Aorta (tissue), 5 donors: Measurements from ENCODE around the gene COBL. TPM values are rescaled to one million over a fixed set of nuclear protein-coding genes. Genes with fewer than 3 reads are reported as not detected.

Experiments
- ATAC-seq: fragments of 200-7000 bp; cut with Tn5 transposase; one replicate; pipeline ENCODE4 v1.9.1; 2022; ENCODE audit warnings: moderate library complexity; ENCODE audit not compliant: low FRiP score
- DNase-seq, 2 donors: peaks; one replicate each; pipeline ENCODE4 v3.0.0-alpha.2; 2020
- H3K27ac ChIP-seq, 2 donors: one replicate each; pipeline ENCODE4 v1.5.1; 2013; ENCODE audit warnings: low read length in 2 of 2, mild to moderate bottlenecking in 2 of 2, moderate library complexity in 2 of 2, control low read depth in 1 of 2, inconsistent platforms in 1 of 2, low read depth in 1 of 2
- H3K27me3 ChIP-seq, 2 donors: one replicate each; pipeline ENCODE4 v1.6.1; 2013; ENCODE audit warnings: control low read depth in 1 of 2, low read length in 1 of 2, mild to moderate bottlenecking in 1 of 2, moderate library complexity in 1 of 2; ENCODE audit not compliant: insufficient read depth in 2 of 2, control insufficient read depth in 1 of 2
- H3K36me3 ChIP-seq, 2 donors: one replicate each; pipeline ENCODE4 v1.6.1; 2013; ENCODE audit warnings: control low read depth in 1 of 2, low read length in 1 of 2, mild to moderate bottlenecking in 1 of 2; ENCODE audit not compliant: insufficient read depth in 2 of 2, control insufficient read depth in 1 of 2
- H3K4me1 ChIP-seq, 2 donors: one replicate each; pipeline ENCODE4 v1.6.1; 2013; ENCODE audit warnings: low read length in 2 of 2, control low read depth in 1 of 2, mild to moderate bottlenecking in 1 of 2, moderate library complexity in 1 of 2; ENCODE audit not compliant: insufficient read depth in 2 of 2, control insufficient read depth in 1 of 2
- H3K4me3 ChIP-seq, 2 donors: one replicate each; pipeline ENCODE4 v1.5.1; 2013; ENCODE audit warnings: low read length in 2 of 2, control low read depth in 1 of 2, mild to moderate bottlenecking in 1 of 2
- H3K9me3 ChIP-seq: one replicate; pipeline ENCODE4 v1.6.1; 2013; ENCODE audit warnings: mild to moderate bottlenecking, low read length; ENCODE audit not compliant: control insufficient read depth
- WGBS, 2 donors: extraction: QIAGEN DNeasy Blood & Tissue Kit; methylation state at CpG; one replicate each; pipeline ENCODE4 v1.1.7; 2013; 5-methylcytosine and 5-hydroxymethylcytosine counted together
- intact Hi-C, 2 donors: fragments of 100-400 bp; cut with DNase I; formaldehyde crosslinking; loops; one replicate each; pipeline versions ENCODE4 v1.14.2 to v1.15.0; 2022
- polyA plus RNA-seq, 2 donors: library from polyadenylated mRNA; stranded (reverse); fragments of 200-250 nt; gene quantifications; one replicate each; pipeline ENCODE4 v1.2.3, GENCODE V29; 2013
- total RNA-seq, 2 donors: library from RNA; stranded (reverse); fragmentation: NEBNext Ultra II Directional; extraction: Animal tissue kit (Norgen Biotek cat#: 25700); gene quantifications; one replicate each; pipeline ENCODE4 v1.2.1, GENCODE V29; 2021
- donor health status: healthy with polysubstance abuse.
- donor health status: Bipolar disorder and iron deficiency.
- donor health status: DM: no; HTN: no; CAD: no.
- donor health status: DM: no; HTN: no; CAD: no.
- donor health status: DM: yes; HTN: yes; CAD: no.

COBL gene
- total and polyA plus RNA-seq, 4 donors: 0.31 to 5.3 (median 1.1) TPM

DNA sequence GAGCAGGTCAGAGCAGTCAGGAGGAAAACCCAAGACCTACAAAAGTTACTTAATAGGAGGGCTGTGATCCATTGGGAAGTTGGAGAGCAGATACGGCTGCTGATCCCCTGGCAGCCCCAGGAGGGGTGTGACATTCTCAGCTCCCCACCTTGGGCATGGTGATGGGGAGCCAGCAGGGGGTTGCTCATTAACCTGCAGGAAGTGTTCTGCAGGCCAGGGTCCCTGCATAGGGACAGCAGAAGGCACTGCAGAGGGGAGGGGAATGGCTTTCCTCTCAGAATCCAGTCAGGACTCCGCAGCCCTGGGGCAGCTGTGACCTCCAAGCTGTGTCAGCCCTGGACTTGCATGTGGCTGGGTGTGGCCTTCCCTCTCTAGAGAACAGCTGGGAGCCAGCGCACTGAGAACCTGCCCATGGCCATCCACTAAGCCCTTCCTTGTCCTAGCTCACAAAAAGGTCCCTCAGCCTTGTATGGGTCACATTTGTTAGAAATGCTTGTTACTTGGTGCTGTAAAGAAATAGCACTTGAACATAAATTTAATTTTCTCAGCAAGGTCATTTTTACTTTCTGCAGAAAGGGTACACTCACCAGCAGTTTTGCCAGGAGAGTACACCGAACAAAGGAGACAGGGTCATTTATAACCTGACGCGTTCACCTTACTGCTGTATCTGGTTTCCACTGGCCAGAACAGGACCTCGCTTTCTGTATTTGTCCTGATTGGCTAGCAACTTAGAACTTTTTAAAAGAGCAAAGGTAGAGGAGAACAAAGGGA lies 169.6 kb downstream of the COBL start:
- no peak for DNase-seq
- 93 to 96% methylated on average over 7 of the region's 7 CpGs for WGBS, 2 donors

DNA sequence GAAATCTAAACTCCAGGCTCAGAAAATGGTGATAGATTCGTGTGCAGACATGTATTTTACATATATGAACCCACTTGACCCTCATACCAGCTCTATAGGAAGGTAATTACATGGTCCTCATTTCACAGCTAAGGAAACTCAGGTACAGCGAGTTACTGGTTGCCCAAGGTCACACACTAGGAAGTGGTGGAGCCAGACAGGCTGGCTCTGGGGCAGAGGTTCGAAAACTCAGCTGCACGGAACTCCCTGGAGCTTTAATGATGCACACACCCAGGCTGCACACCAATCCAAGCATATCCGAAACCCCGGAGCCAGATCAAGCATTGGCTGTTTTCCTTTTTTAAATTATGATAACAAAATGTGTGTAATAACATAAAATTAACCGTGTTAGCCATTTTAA lies 172.4 kb downstream of the COBL start:
- intact Hi-C loops: loop anchor here (5.0 kb wide), 2 partner anchors 467 to 677 kb away; no protein-coding TSS in a partner anchor
- no peak overlapping the region for H3K4me3 ChIP-seq
- DNase-seq: no peak

More for the DNA sequence above, 169.6 kb downstream of the COBL start:
- H3K36me3 ChIP-seq: no peaks in the 10 kb centered on the region
- intact Hi-C loops: no loop called here
- H3K4me1 ChIP-seq: no peaks in the 10 kb centered on the region
- H3K27me3 ChIP-seq: no peaks in the 10 kb centered on the region
- H3K9me3 ChIP-seq: peaks cover 4% of the 10 kb centered on the region
- ATAC-seq: no peak
- no peak overlapping the region for H3K27ac ChIP-seq
- H3K4me3 ChIP-seq: no peak overlapping the region

DNA sequence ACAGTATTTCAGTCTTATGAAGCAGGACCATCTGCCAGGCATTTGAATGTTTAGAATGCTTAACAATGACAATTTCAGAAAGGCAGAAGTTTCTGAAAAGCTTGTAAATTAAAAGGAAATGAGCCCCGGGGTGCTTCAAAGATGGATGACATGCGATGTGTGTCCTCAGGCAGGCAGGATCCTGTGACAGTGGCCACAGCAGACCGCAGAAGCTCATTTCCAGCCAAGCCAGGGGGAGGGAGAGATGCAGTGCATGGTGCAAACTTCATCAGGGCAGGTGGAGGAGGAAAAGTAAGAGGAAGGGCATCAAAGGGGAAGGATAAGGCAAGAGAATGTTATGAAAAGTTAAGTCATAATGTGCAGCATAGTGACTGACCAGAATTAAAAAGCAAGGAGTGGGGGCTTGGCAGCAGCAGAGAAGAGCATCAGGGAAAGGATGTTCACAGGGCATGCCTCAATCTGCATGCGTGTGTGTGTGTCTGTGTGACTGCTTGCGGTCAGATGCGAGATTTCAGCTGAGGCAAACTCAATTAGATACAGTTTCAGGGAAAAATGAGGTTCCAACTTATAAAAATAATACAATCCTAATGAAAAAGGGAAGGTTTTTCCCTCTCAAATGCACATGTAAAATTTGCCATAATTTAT lies 173.7 kb downstream of the COBL start:
- intact Hi-C loops: loop anchor here (5.0 kb wide), 2 partner anchors 466 to 676 kb away; no protein-coding TSS in a partner anchor
- no peak for DNase-seq
- H3K27me3 ChIP-seq: no peaks in the 10 kb centered on the region
- H3K27ac ChIP-seq: no peak overlapping the region
- no peak for ATAC-seq
- H3K9me3 ChIP-seq: peaks cover 4% of the 10 kb centered on the region
- WGBS, 2 donors: 71 to 76% methylated on average over 6 of the region's 6 CpGs
- no peaks in the 10 kb centered on the region for H3K36me3 ChIP-seq
- no peak overlapping the region for H3K4me3 ChIP-seq
- H3K4me1 ChIP-seq: no peaks in the 10 kb centered on the region

More for the DNA sequence above, 172.4 kb downstream of the COBL start:
- Histone ChIP-seq H3K27me3 (no peaks in the 10 kb centered on the region), H3K9me3 (peaks cover 4% of the 10 kb centered on the region), H3K27ac (no peak overlapping the region), H3K36me3 (no peaks in the 10 kb centered on the region), H3K4me1 (no peaks in the 10 kb centered on the region)
- no peak for ATAC-seq
- 26 to 29% methylated on average over 7 of the region's 7 CpGs for WGBS, 2 donors

DNA sequence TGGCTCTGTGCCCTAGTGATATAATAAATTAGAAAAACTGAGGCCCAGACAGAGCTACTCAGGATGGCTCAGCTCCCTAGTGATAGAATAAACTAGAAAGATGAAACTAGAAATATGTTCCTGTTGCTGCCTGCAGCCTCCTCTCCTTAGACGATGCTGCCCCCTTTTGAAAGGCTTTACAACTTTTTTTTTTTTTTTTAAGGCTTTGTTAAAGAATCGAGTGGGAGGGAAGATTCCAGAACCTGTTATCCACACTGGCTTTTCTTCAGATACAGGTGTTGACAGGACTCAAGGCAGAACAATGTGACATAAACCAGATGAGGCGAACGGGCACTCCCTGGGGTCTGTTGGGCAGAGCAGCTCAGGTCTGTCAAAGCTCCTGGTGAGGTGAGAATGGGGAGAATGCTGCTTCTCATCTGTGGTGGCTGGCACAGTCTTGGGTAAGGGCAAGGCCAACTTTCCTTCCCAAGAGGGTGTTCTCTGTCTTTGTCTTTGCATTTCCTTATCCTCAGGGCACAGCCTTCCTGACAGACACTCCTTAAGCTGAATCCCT lies 175.1 kb downstream of the COBL start:
- H3K4me3 ChIP-seq: no peak overlapping the region
- no peaks in the 10 kb centered on the region for H3K9me3 ChIP-seq
- intact Hi-C loops: loop anchor here (2.0 to 5.0 kb wide), 3 partner anchors 464 to 674 kb away; no protein-coding TSS in a partner anchor
- H3K27ac ChIP-seq: no peak overlapping the region
- 12% methylated on average over 4 of the region's 4 CpGs for WGBS, 2 donors
- ATAC-seq (no peak), DNase-seq (no peak)
- no peaks in the 10 kb centered on the region for H3K4me1 ChIP-seq
- no peaks in the 10 kb centered on the region for H3K27me3 ChIP-seq
- no peaks in the 10 kb centered on the region for H3K36me3 ChIP-seq

DNA sequence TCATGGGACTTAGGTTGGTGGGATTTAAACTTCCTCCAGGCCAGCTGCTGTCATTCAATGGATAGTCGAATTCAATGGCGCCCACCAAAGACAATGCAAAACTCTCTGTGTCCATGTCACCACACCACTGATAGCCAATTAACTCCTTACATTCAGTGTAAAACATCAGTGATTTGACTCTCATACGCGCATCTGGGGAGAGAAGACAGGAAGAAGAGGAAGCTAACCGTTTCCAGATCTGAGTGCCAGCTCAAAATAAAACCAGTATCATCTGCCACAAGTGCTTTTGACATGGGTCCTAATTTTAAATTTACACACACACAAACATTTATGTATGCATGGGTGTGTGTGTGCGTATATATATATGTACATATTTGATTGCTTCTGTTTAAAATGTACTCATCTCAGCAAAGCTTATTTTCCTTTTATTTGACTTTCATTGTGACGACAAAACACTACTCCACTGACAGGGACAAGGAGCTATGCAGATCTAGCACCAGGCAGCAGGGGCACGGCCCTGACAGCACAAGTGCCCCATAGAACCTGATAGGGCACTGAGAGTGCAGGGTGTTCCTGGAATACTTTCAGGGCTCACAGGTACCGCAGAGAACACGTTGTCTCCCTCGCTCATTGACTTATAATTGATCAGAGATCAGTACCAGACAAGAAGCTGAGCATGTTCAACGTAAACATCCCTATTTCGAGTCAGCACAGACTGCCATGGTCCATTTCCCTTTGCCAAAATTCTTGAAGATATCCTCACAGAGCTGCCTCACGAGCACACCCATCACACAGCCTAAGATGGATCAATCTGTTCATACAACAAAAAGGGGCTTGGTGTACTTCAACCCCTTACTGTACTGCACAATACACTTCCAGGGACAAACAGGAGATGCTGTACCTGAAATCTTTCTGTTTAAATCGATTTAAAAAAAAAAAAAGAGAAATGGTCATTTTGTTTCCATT lies 176.1 kb downstream of the COBL start:
- DNase-seq (no peak), ATAC-seq (no peak)
- intact Hi-C loops: loop anchor here (2.0 to 5.0 kb wide), 3 partner anchors 463 to 673 kb away; no protein-coding TSS in a partner anchor
- no peak overlapping the region for H3K4me3 ChIP-seq
- H3K27me3 ChIP-seq: no peaks in the 10 kb centered on the region
- H3K9me3 ChIP-seq: no peaks in the 10 kb centered on the region
- no peaks in the 10 kb centered on the region for H3K36me3 ChIP-seq
- H3K4me1 ChIP-seq: no peaks in the 10 kb centered on the region
- WGBS, 2 donors: 81 to 83% methylated on average over 15 of the region's 15 CpGs
- H3K27ac ChIP-seq: no peak overlapping the region

DNA sequence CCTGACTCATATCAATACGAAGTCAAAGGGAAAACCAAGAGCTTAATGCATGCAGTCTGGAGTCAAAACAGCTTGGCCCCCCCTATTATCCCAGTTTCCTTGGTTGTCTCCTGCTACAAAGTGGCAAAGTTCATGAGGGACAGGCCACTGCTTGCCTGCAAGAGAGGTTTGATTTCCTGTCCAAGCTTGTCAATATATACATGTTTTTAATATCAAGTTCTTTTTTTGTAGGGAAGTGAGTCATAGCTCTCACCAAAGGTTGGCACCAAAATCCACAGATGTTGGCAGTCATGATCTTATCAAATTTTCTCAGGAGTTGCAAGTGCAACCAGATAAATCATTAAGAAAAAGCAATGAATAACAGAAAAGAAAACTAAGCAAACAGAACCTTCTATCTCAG lies 176.8 kb downstream of the COBL start:
- Histone ChIP-seq H3K27me3 (no peaks in the 10 kb centered on the region), H3K36me3 (no peaks in the 10 kb centered on the region), H3K4me1 (no peaks in the 10 kb centered on the region), H3K9me3 (no peaks in the 10 kb centered on the region), H3K4me3 (no peak overlapping the region), H3K27ac (no peak overlapping the region)
- no peak for ATAC-seq
- intact Hi-C loops: loop anchor here (2.0 to 5.0 kb wide), 3 partner anchors 462 to 672 kb away; no protein-coding TSS in a partner anchor
- no peak for DNase-seq
- WGBS, 2 donors: 91 to 94% methylated on average over 1 of the region's 1 CpG

DNA sequence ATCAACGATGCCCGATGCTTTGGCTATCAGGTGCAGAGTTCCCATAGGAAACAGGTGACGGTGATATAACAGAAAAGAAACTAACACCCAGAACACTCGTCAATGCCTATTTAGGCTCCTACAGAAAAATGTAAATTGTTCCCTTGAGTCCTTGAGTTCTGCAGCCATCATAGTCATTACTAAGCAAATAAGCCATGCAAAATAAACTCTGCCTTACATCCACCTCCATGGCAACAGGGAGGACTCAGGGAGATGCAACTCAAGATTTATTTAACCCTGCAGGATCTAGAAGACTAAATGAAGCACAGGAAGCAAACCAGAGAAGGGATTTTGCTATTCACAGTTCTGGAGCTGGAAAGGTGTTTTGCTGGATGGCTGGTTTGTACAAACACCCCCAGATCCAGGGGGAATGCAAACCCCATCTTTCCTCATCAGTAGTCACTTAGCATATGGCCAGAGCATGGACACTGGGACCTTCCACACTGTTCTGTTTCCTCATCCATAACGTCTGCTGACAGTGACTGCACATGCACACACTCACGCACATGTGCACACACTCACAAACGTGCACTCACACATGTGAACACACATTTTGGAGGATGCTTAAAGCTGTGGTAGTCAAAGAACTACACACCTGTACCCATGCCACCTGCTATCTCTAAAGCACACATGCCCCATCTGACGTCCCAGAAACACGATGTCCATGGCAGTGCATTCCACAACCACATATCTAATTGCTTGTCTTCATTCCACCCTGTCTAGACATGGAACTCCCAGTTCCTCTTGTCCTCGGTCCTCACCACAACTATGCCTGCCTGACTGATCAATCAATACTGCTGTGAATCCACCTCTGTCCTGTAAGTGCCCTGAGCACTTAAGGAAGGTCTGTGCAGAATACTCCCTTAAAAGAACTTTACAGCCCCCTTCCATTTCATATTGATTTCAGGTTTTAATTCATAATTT lies 178.2 kb downstream of the COBL start:
- Histone ChIP-seq H3K4me3 (no peak overlapping the region), H3K27me3 (no peaks in the 10 kb centered on the region), H3K27ac (no peak overlapping the region), H3K36me3 (no peaks in the 10 kb centered on the region), H3K4me1 (no peaks in the 10 kb centered on the region), H3K9me3 (no peaks in the 10 kb centered on the region)
- intact Hi-C loops: no loop called here
- ATAC-seq (no peak), DNase-seq (no peak)
- WGBS, 2 donors: 68 to 73% methylated on average over 10 of the region's 10 CpGs
